Liver (tissue), 9 donors: ENCODE data around the gene COL5A1. TPM values are rescaled to one million over a fixed set of nuclear protein-coding genes. Genes with fewer than 3 reads are reported as not detected.
A peak's percentile ranks its signal among the peaks of the same experiment; 100 is the strongest.

ENCODE experiments used
- DNase-seq: peaks from one replicate; pipeline ENCODE4 v3.0.0-alpha.2; 2017; ENCODE audit warnings: low spot score
- H3K27ac ChIP-seq, 2 donors: one replicate each; pipeline ENCODE4 v1.7.0; 2013; ENCODE audit warnings: inconsistent platforms in 2 of 2, low read length in 2 of 2, control low read depth in 1 of 2, low read depth in 1 of 2, mild to moderate bottlenecking in 1 of 2
- H3K27me3 ChIP-seq, 4 donors: one replicate each; pipeline versions ENCODE4 v1.6.1 to v1.7.0; 2013; ENCODE audit warnings: low read length in 3 of 4, inconsistent platforms in 1 of 4, mild to moderate bottlenecking in 1 of 4, moderate library complexity in 1 of 4; ENCODE audit not compliant: control insufficient read depth in 4 of 4, insufficient read depth in 4 of 4
- H3K36me3 ChIP-seq, 4 donors: one replicate each; pipeline versions ENCODE4 v1.6.1 to v1.7.0; 2013; ENCODE audit warnings: low read length in 3 of 4, mild to moderate bottlenecking in 3 of 4, low read depth in 1 of 4, moderate library complexity in 1 of 4; ENCODE audit not compliant: control insufficient read depth in 4 of 4, insufficient read depth in 3 of 4
- H3K4me1 ChIP-seq, 4 donors: one replicate each; pipeline versions ENCODE4 v1.6.1 to v1.7.0; 2013; ENCODE audit warnings: low read length in 3 of 4, mild to moderate bottlenecking in 3 of 4, moderate library complexity in 1 of 4; ENCODE audit not compliant: control insufficient read depth in 4 of 4, insufficient read depth in 4 of 4
- H3K4me3 ChIP-seq, 3 donors: one replicate each; pipeline versions ENCODE4 v1.6.1 to v1.7.0; 2013; ENCODE audit warnings: low read length in 3 of 3, control low read depth in 1 of 3, low read depth in 1 of 3, mild to moderate bottlenecking in 1 of 3
- H3K9ac ChIP-seq, 2 donors: one replicate each; pipeline ENCODE4 v1.7.0; 2013; ENCODE audit warnings: low read length in 2 of 2, mild to moderate bottlenecking in 2 of 2, moderate library complexity in 2 of 2, control low read depth in 1 of 2, low read depth in 1 of 2
- H3K9me3 ChIP-seq, 4 donors: one replicate each; pipeline versions ENCODE4 v1.6.1 to v1.7.0; 2013; ENCODE audit warnings: low read length in 3 of 4; ENCODE audit not compliant: control insufficient read depth in 4 of 4
- ATF3 ChIP-seq: IDR thresholded peaks from 2 replicates; pipeline ENCODE4 v1.6.1; 2016; ENCODE audit warnings: antibody characterized with exemption
- CTCF ChIP-seq: fragments of 150-350 bp; IDR thresholded peaks from 2 replicates; pipeline ENCODE4 v1.5.1; 2017; ENCODE audit warnings: improper control_type of control experiment, low read depth, low read length; ENCODE audit not compliant: missing input control
- FOXA1 ChIP-seq: IDR thresholded peaks from 2 replicates; pipeline ENCODE4 v1.6.1; 2016; ENCODE audit warnings: antibody characterized with exemption
- FOXA2 ChIP-seq: IDR thresholded peaks from 2 replicates; pipeline ENCODE4 v1.6.1; 2016; ENCODE audit warnings: antibody characterized with exemption
- HNF4G ChIP-seq: IDR thresholded peaks from 2 replicates; pipeline ENCODE4 v1.6.1; 2016; ENCODE audit warnings: antibody characterized with exemption
- JUND ChIP-seq, 2 donors: IDR thresholded peaks; 2 replicates each; pipeline ENCODE4 v1.6.1; 2016; ENCODE audit warnings: antibody characterized with exemption in 2 of 2
- MAX ChIP-seq: IDR thresholded peaks from 2 replicates; pipeline ENCODE4 v1.6.1; 2016; ENCODE audit warnings: antibody characterized with exemption
- NR2F2 ChIP-seq: IDR thresholded peaks from 2 replicates; pipeline ENCODE4 v1.6.1; 2016; ENCODE audit warnings: antibody characterized with exemption
- RAD21 ChIP-seq, 2 donors: IDR thresholded peaks; 2 replicates each; pipeline ENCODE4 v1.6.1; 2016; ENCODE audit warnings: antibody characterized with exemption in 2 of 2, mild to moderate bottlenecking in 2 of 2
- REST ChIP-seq: IDR thresholded peaks from 2 replicates; pipeline ENCODE4 v1.6.1; 2016; ENCODE audit warnings: antibody characterized with exemption, mild to moderate bottlenecking
- RXRA ChIP-seq, 2 donors: IDR thresholded peaks; 2 replicates each; pipeline ENCODE4 v1.6.1; 2017 to 2018; ENCODE audit warnings: antibody characterized with exemption in 2 of 2, mild to moderate bottlenecking in 1 of 2
- SP1 ChIP-seq: IDR thresholded peaks from 2 replicates; pipeline ENCODE4 v1.6.1; 2018; ENCODE audit warnings: antibody characterized with exemption, mild to moderate bottlenecking
- YY1 ChIP-seq: IDR thresholded peaks from 2 replicates; pipeline ENCODE4 v1.6.1; 2016; ENCODE audit warnings: antibody characterized with exemption, mild to moderate bottlenecking
- ZBTB33 ChIP-seq: IDR thresholded peaks from 2 replicates; pipeline ENCODE4 v1.6.1; 2016; ENCODE audit warnings: antibody characterized with exemption
- WGBS: extraction: QIAGEN DNeasy Blood & Tissue Kit; methylation state at CpG from one replicate; pipeline ENCODE4 v1.1.7; 2013; 5-methylcytosine and 5-hydroxymethylcytosine counted together
- polyA plus RNA-seq, 2 donors: library from polyadenylated mRNA; stranded (reverse) in 1 of 2; unstranded in 1 of 2; fragments of 200-250 nt in 1 of 2; fragments of >200 nt in 1 of 2; fragmentation: Nextera tagmentation in 1 of 2; extraction: Ambion mirVana in 1 of 2; gene quantifications; one replicate each; pipeline versions ENCODE4 v1.2.1 to v1.2.3, GENCODE V29; 2013 to 2015
- total RNA-seq, 2 donors: library from RNA; depleted of rRNA; stranded (reverse); fragments of >200 nt; gene quantifications; one replicate each; pipeline ENCODE4 v1.2.3, GENCODE V29; 2014
- donor health status: healthy.
- donor health status: healthy.
- donor health status: healthy.
- donor health status: healthy.
- donor health status: healthy.

The COL5A1 gene
- total and polyA plus RNA-seq, 4 donors: 0.67 to 15.6 (median 11.2) TPM

- no peaks in the 10 kb centered on the region for H3K9me3 ChIP-seq
- 35% methylated on average over 19 of the region's 19 CpGs for WGBS
- peak; percentile 24 for TF ChIP-seq NR2F2
- TF ChIP-seq SP1: no peak
- TF ChIP-seq RAD21 (IDR thresholded peaks at IDR 0.05): peak; percentile 81 to 92
- no peak for TF ChIP-seq FOXA2
- TF ChIP-seq CTCF: peak; percentile 85
- peak in 1 of 2 donors; percentile 51 for TF ChIP-seq RXRA (IDR thresholded peaks at IDR 0.05)
- peak; percentile 73 for DNase-seq
- no peaks in the 10 kb centered on the region for H3K27me3 ChIP-seq
- H3K4me3 ChIP-seq: no peak overlapping the region
- H3K36me3 ChIP-seq: no peaks in the 10 kb centered on the region
- H3K4me1 ChIP-seq: peaks cover 0 to 4% (median 0%) of the 10 kb centered on the region in 4 donors
- H3K9ac ChIP-seq: no peak overlapping the region
- no peak overlapping the region for H3K27ac ChIP-seq
These were observed 57.2 kb downstream of the COL5A1 start for GRCh38 chr9:134698587-134699342.

GRCh38 chr9:134699343-134699740 is 57.7 kb downstream of the COL5A1 start:
- H3K9ac ChIP-seq: no peak overlapping the region
- no peak overlapping the region for H3K27ac ChIP-seq
- no peaks in the 10 kb centered on the region for H3K27me3 ChIP-seq
- no peaks in the 10 kb centered on the region for H3K9me3 ChIP-seq
- H3K36me3 ChIP-seq: no peaks in the 10 kb centered on the region
- H3K4me1 ChIP-seq: peaks cover 0 to 4% (median 0%) of the 10 kb centered on the region in 4 donors
- DNase-seq: no peak
- WGBS: 55% methylated on average over 6 of the region's 6 CpGs
- H3K4me3 ChIP-seq: no peak overlapping the region
- no peak for TF ChIP-seq MAX
- TF ChIP-seq RAD21 (IDR thresholded peaks at IDR 0.05): no peak
- no peak for TF ChIP-seq NR2F2
- TF ChIP-seq JUND (IDR thresholded peaks at IDR 0.05): no peak
- TF ChIP-seq YY1: no peak
- no peak for TF ChIP-seq FOXA2
- no peak for TF ChIP-seq REST
- TF ChIP-seq ATF3: no peak
- TF ChIP-seq CTCF: no peak
- no peak for TF ChIP-seq RXRA (IDR thresholded peaks at IDR 0.05)
- no peak for TF ChIP-seq FOXA1
- no peak for TF ChIP-seq ZBTB33
- no peak for TF ChIP-seq HNF4G
